T-helper 1 cell (primary cell): ENCODE results near the gene GPBP1.
"Not testable (repeated sequence)": the region's sequence is repeated elsewhere in the genome, so short reads cannot be mapped to it uniquely, and the experiment has no call there.

Source experiments
- DNase-seq, 5 donors: peaks; one replicate each; pipeline ENCODE4 v3.0.0-alpha.2; 2012 to 2020

GPBP1 gene

GRCh38 chr5:57215629-57216195 lies 41.9 kb downstream of the GPBP1 start:
- no peak for DNase-seq

- no peak for DNase-seq
Measured at GRCh38 chr5:57216714-57217113, 42.9 kb downstream of the GPBP1 start.

- DNase-seq, result peak in 2 of 5 donors; percentile 8 to 18
Measured at GRCh38 chr5:57219386-57219785, 45.5 kb downstream of the GPBP1 start.

- peak in 2 of 5 donors; percentile 32 to 62 for DNase-seq
Measured at GRCh38 chr5:57221049-57221568, 47.2 kb downstream of the GPBP1 start.

GRCh38 chr5:57225553-57225952 lies 51.7 kb downstream of the GPBP1 start:
- DNase-seq, result no peak

- no peak for DNase-seq
Measured at GRCh38 chr5:57229313-57229712, 55.5 kb downstream of the GPBP1 start.

- DNase-seq, result no peak
Measured at GRCh38 chr5:57231607-57232006, 57.7 kb downstream of the GPBP1 start.

GRCh38 chr5:57232293-57233033 lies 58.6 kb downstream of the GPBP1 start:
- no peak for DNase-seq

GRCh38 chr5:57243286-57244137 lies 69.7 kb downstream of the GPBP1 start:
- DNase-seq, result peak in 1 of 5 donors; percentile 3

- no peak for DNase-seq
Measured at GRCh38 chr5:57244331-57244730, 70.5 kb downstream of the GPBP1 start.

- peak in 1 of 5 donors; percentile 13 for DNase-seq
Measured at GRCh38 chr5:57246426-57246825, 72.6 kb downstream of the GPBP1 start.

GRCh38 chr5:57247765-57248164 lies 73.9 kb downstream of the GPBP1 start:
- DNase-seq, result no peak

- no peak for DNase-seq
Measured at GRCh38 chr5:57249265-57249874, 75.5 kb downstream of the GPBP1 start.

GRCh38 chr5:57258052-57258451 lies 84.2 kb downstream of the GPBP1 start:
- DNase-seq, result no peak

- no peak for DNase-seq
Measured at GRCh38 chr5:57258943-57259342, 85.1 kb downstream of the GPBP1 start.

- DNase-seq, result no peak
Measured at GRCh38 chr5:57259704-57260103, 85.8 kb downstream of the GPBP1 start.

- DNase-seq, result no peak
Measured at GRCh38 chr5:57262541-57262940, 88.7 kb downstream of the GPBP1 start.

GRCh38 chr5:57267805-57268204 lies 93.9 kb downstream of the GPBP1 start:
- DNase-seq, result no peak

GRCh38 chr5:57276353-57276752 lies 102.5 kb downstream of the GPBP1 start:
- DNase-seq, result no peak

GRCh38 chr5:57277085-57277484 lies 103.2 kb downstream of the GPBP1 start:
- peak in 1 of 5 donors; percentile 9 for DNase-seq

GRCh38 chr5:57280853-57281252 lies 107.0 kb downstream of the GPBP1 start:
- DNase-seq, result no peak

- not testable (repeated sequence) for DNase-seq
Measured at GRCh38 chr5:57285084-57285483, 111.2 kb downstream of the GPBP1 start.

- no peak for DNase-seq
Measured at GRCh38 chr5:57291894-57292293, 118.0 kb downstream of the GPBP1 start.
